ENCODE data around the gene DHRS9. TPM values are rescaled to one million over a fixed set of nuclear protein-coding genes. Genes with fewer than 3 reads are reported as not detected.

Gene DHRS9
- total RNA-seq, 1 donor from 2014 or later: not detected

GRCh38 chr2:169136885-169137534 is 67.6 kb downstream of the DHRS9 start:
- no peak for TF ChIP-seq CTCF (IDR thresholded peaks at IDR 0.05)
- Mint-ChIP-seq H3K27me3 (ENCODE audit: unreplicated experiment) (no peaks in the 10 kb centered on the region), H3K9me3 (ENCODE audit: unreplicated experiment) (no peaks in the 10 kb centered on the region), H3K4me3 (ENCODE audit: unreplicated experiment) (no peak overlapping the region), H3K4me1 (ENCODE audit: unreplicated experiment) (peaks cover 2% of the 10 kb centered on the region), H3K36me3 (ENCODE audit: unreplicated experiment) (no peaks in the 10 kb centered on the region), H3K27ac (ENCODE audit: unreplicated experiment) (no peak overlapping the region)
- no peak for DNase-seq (ENCODE audit: extremely low spot score, unreplicated experiment)

GRCh38 chr2:169137924-169138323 is 68.6 kb downstream of the DHRS9 start:
- H3K27ac Mint-ChIP-seq (ENCODE audit: unreplicated experiment): no peak overlapping the region
- H3K36me3 Mint-ChIP-seq (ENCODE audit: unreplicated experiment): no peaks in the 10 kb centered on the region
- DNase-seq (ENCODE audit: extremely low spot score, unreplicated experiment): no peak
- no peak overlapping the region for H3K4me3 Mint-ChIP-seq (ENCODE audit: unreplicated experiment)
- no peaks in the 10 kb centered on the region for H3K9me3 Mint-ChIP-seq (ENCODE audit: unreplicated experiment)
- H3K4me1 Mint-ChIP-seq (ENCODE audit: unreplicated experiment): peaks cover 2% of the 10 kb centered on the region
- no peaks in the 10 kb centered on the region for H3K27me3 Mint-ChIP-seq (ENCODE audit: unreplicated experiment)
- no peak for TF ChIP-seq CTCF (IDR thresholded peaks at IDR 0.05)

GRCh38 chr2:169139145-169139544 is 69.8 kb downstream of the DHRS9 start:
- H3K4me3 Mint-ChIP-seq (ENCODE audit: unreplicated experiment): no peak overlapping the region

GRCh38 chr2:169139993-169140767 is 70.8 kb downstream of the DHRS9 start:
- H3K9me3 Mint-ChIP-seq (ENCODE audit: unreplicated experiment): no peaks in the 10 kb centered on the region
- DNase-seq (ENCODE audit: extremely low spot score, unreplicated experiment): no peak
- no peak overlapping the region for H3K4me3 Mint-ChIP-seq (ENCODE audit: unreplicated experiment)
- no peaks in the 10 kb centered on the region for H3K27me3 Mint-ChIP-seq (ENCODE audit: unreplicated experiment)
- H3K36me3 Mint-ChIP-seq (ENCODE audit: unreplicated experiment): no peaks in the 10 kb centered on the region
- no peak overlapping the region for H3K27ac Mint-ChIP-seq (ENCODE audit: unreplicated experiment)
- TF ChIP-seq CTCF (IDR thresholded peaks at IDR 0.05): no peak
- H3K4me1 Mint-ChIP-seq (ENCODE audit: unreplicated experiment): peaks cover 2% of the 10 kb centered on the region

More at GRCh38 chr2:169139145-169139544, 69.8 kb downstream of the DHRS9 start:
- no peak for DNase-seq (ENCODE audit: extremely low spot score, unreplicated experiment)
- no peak for TF ChIP-seq CTCF (IDR thresholded peaks at IDR 0.05)
- Mint-ChIP-seq H3K4me1 (ENCODE audit: unreplicated experiment) (peaks cover 2% of the 10 kb centered on the region), H3K27me3 (ENCODE audit: unreplicated experiment) (no peaks in the 10 kb centered on the region), H3K36me3 (ENCODE audit: unreplicated experiment) (no peaks in the 10 kb centered on the region), H3K9me3 (ENCODE audit: unreplicated experiment) (no peaks in the 10 kb centered on the region), H3K27ac (ENCODE audit: unreplicated experiment) (no peak overlapping the region)

- no peak overlapping the region for H3K27ac Mint-ChIP-seq (ENCODE audit: unreplicated experiment)
- no peaks in the 10 kb centered on the region for H3K36me3 Mint-ChIP-seq (ENCODE audit: unreplicated experiment)
- no peaks in the 10 kb centered on the region for H3K9me3 Mint-ChIP-seq (ENCODE audit: unreplicated experiment)
- no peak for DNase-seq (ENCODE audit: extremely low spot score, unreplicated experiment)
- no peak overlapping the region for H3K4me3 Mint-ChIP-seq (ENCODE audit: unreplicated experiment)
- peak; percentile 82 for TF ChIP-seq CTCF (IDR thresholded peaks at IDR 0.05)
- H3K27me3 Mint-ChIP-seq (ENCODE audit: unreplicated experiment): no peaks in the 10 kb centered on the region
- peaks cover 2% of the 10 kb centered on the region for H3K4me1 Mint-ChIP-seq (ENCODE audit: unreplicated experiment)
Observed at GRCh38 chr2:169141713-169142352, 72.5 kb downstream of the DHRS9 start.
